ENCODE data around the gene KRI1. TPM values are rescaled to one million over a fixed set of nuclear protein-coding genes. Genes with fewer than 3 reads are reported as not detected.
"Not testable (repeated sequence)": the region's sequence is repeated elsewhere in the genome, so short reads cannot be mapped to it uniquely, and the experiment has no call there.

KRI1 gene
- total and polyA plus RNA-seq, 10 donors: 24.9 to 43.3 (median 31.7) TPM

DNA sequence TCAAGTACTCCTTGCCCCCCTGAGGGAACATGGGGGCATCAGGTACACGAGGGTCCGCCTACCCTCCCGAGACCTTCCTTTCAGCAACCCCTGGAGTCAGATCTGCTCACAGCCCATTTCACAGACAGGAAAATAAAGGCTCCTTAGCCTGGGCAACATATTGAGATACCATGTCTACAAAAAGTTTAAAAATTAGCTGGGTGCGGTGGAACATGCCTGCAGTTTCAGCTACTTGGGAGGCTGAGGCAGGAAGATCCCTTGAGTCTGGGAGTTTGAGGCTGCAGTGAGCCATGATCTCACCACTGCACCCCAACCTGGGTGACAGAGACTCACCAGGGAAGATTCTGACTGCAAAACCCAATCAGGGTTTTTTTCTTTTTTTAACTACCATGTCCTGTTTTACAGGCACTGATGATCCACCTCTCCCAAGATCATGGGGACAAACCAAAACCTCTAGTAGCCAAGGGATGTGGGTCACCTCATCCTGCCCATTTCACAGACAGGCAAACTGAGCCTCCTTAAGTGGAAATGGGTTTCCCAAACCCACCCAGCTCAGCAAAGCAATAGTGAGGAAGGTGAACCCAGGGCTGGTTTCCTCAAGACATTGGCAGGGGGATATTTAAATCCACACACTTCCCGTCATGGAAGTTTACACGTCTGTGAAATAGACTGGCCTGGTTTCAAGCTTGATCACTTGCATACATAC is 9.4 kb upstream of the KRI1 start:
- H3K9me3 ChIP-seq: no peaks in the 10 kb centered on the region
- no peak overlapping the region for H3K4me3 ChIP-seq
- no peaks in the 10 kb centered on the region for H3K27me3 ChIP-seq (replicated peaks in 1 of 7)
- no peaks in the 10 kb centered on the region for H3K36me3 ChIP-seq
- H3K4me1 ChIP-seq: peaks cover 0 to 13% (median 9%) of the 10 kb centered on the region in 6 donors
- TF ChIP-seq, protein P1, sequence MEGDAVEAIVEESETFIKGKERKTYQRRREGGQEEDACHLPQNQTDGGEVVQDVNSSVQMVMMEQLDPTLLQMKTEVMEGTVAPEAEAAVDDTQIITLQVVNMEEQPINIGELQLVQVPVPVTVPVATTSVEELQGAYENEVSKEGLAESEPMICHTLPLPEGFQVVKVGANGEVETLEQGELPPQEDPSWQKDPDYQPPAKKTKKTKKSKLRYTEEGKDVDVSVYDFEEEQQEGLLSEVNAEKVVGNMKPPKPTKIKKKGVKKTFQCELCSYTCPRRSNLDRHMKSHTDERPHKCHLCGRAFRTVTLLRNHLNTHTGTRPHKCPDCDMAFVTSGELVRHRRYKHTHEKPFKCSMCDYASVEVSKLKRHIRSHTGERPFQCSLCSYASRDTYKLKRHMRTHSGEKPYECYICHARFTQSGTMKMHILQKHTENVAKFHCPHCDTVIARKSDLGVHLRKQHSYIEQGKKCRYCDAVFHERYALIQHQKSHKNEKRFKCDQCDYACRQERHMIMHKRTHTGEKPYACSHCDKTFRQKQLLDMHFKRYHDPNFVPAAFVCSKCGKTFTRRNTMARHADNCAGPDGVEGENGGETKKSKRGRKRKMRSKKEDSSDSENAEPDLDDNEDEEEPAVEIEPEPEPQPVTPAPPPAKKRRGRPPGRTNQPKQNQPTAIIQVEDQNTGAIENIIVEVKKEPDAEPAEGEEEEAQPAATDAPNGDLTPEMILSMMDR (IDR thresholded peaks at IDR 0.05 in 8 of 11, conservative IDR thresholded peaks at IDR 0.05 in 3 of 11): no peak
- TF ChIP-seq POLR2A (IDR thresholded peaks at IDR 0.05): no peak
- TF ChIP-seq POLR2AphosphoS5 (IDR thresholded peaks at IDR 0.05): no peak
- 75 to 84% (median 83%) methylated on average over 6 of the region's 6 CpGs for WGBS, 5 donors
- no peak overlapping the region for H3K27ac ChIP-seq
- no peak for DNase-seq
- intact Hi-C loops (cut with DNase I; ENCODE audit: low total_unique reads): loop anchor here (10.0 kb wide), 1 partner anchor 170 kb away; the partner anchor contains the start of gene CDC37

DNA sequence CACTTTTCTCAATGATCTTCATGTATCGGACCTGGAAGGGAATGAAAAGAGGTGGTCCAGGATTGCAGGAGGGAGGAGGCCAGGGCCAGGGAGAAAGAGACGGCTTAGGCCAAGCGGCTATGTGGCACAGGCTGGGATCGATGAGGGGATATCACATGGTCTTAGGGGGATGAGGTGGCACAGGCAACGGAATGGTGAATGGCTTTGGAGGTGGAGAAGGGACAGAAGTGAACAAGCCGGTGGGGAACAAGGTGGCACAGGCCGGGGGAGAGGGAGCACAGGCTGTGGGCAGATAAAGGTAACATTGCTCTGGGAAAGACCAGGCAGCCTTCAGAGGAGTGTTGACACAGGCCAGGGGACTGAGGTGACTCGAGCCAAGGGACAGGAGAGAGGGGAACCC is 8.7 kb upstream of the KRI1 start:
- H3K9me3 ChIP-seq: no peaks in the 10 kb centered on the region
- H3K36me3 ChIP-seq: no peaks in the 10 kb centered on the region
- DNase-seq: no peak
- TF ChIP-seq POLR2A (IDR thresholded peaks at IDR 0.05): no peak
- intact Hi-C loops (cut with DNase I; ENCODE audit: low total_unique reads): loop anchor here (10.0 kb wide), 1 partner anchor 170 kb away; the partner anchor contains the start of gene CDC37
- no peaks in the 10 kb centered on the region for H3K27me3 ChIP-seq (replicated peaks in 1 of 7)
- H3K4me3 ChIP-seq: no peak overlapping the region
- 82 to 90% (median 87%) methylated on average over 8 of the region's 8 CpGs for WGBS, 5 donors
- H3K27ac ChIP-seq: no peak overlapping the region
- H3K4me1 ChIP-seq: peaks cover 3 to 20% (median 14%) of the 10 kb centered on the region in 6 donors

DNA sequence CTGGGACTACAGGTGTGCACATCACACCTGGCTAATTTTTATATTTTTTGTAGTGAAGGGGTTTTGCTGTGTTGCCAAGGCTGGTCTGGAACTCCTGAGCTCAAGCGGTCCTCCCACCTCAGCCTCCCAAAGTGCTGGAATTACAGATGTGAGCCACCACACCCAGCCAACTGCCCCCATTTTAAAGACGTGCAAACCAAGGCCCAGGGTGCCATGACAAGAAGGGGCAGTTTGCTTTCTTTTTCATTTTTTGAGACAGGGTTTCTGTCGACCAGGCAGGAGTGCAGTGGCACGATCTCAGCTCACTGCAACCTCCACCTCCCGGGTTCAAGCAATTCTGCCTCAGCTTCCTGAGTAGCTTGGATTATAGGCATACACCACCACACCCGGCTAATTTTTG is 8.0 kb upstream of the KRI1 start:
- not testable (repeated sequence) for H3K36me3 ChIP-seq; H3K4me3 ChIP-seq; H3K9me3 ChIP-seq; H3K27ac ChIP-seq; DNase-seq; H3K27me3 ChIP-seq (replicated peaks in 1 of 7)
- intact Hi-C loops (cut with DNase I; ENCODE audit: low total_unique reads): loop anchor here (10.0 kb wide), 1 partner anchor 169 kb away; the partner anchor contains the start of gene CDC37
- 86 to 92% (median 88%) methylated on average over 6 of the region's 6 CpGs for WGBS, 5 donors
- peaks cover 7 to 25% (median 20%) of the 10 kb centered on the region in 6 donors for H3K4me1 ChIP-seq

GRCh38 chr19:10568826-10569651 is 3.2 kb upstream of the KRI1 start, which contains the start of gene CDKN2D:
Gene CDKN2D (minus strand): TSS chr19:10568979. CDS start chr19:10568653, 326 bp downstream.
- H3K9me3 ChIP-seq: no peaks in the 10 kb centered on the region
- TF ChIP-seq, protein P1 (IDR thresholded peaks at IDR 0.05 in 8 of 11, conservative IDR thresholded peaks at IDR 0.05 in 3 of 11): peak; percentile 54 to 94 (median 84)
- TF ChIP-seq POLR2A (IDR thresholded peaks at IDR 0.05) (peak in 2 of 3 donors; percentile 14 to 68), POLR2AphosphoS5 (IDR thresholded peaks at IDR 0.05) (peak; percentile 92 to 96 (median 95))
- peak; percentile 100 for DNase-seq
- H3K27me3 ChIP-seq (replicated peaks in 1 of 7): no peaks in the 10 kb centered on the region
- WGBS, 5 donors: 0 to 1% (median 0%) methylated on average over 33 to 71 of the region's 71 CpGs
- peak within 1 kb of the TSS; percentile 53 to 98 (median 89) for H3K4me3 ChIP-seq
- H3K36me3 ChIP-seq: peaks cover 0 to 10% (median 0%) of the 10 kb centered on the region in 6 donors
- intact Hi-C loops (cut with DNase I; ENCODE audit: low total_unique reads): loop anchor here (5.0 kb wide), 1 partner anchor 67 kb away; the partner anchor contains the start of gene KEAP1
- H3K4me1 ChIP-seq: peaks cover 33 to 64% (median 56%) of the 10 kb centered on the region in 6 donors
- H3K27ac ChIP-seq: peak within 1 kb of the TSS; percentile 69 to 98 (median 94)
